HUDEP-2 (cell line): ENCODE results near the gene MGAT1.

Source experiments
- DNase-seq, 76 experiments: peaks; one replicate each; lab custom pipeline; 2025; ENCODE audit not compliant: unreplicated experiment in 76 of 76; lab: John Stamatoyannopoulos, UW

Gene MGAT1

GRCh38 chr5:180736536-180736935, 66.1 kb downstream of the MGAT1 start:
- no peak for DNase-seq
